Breast epithelium (tissue), 3 donors: Measurements from ENCODE around the gene CBX6.

Experiments
- POLR2A ChIP-seq: fragments of 450-650 bp; IDR thresholded peaks from one replicate; pipeline ENCODE4 v1.6.1; 2016; ENCODE audit warnings: antibody characterized with exemption, mild to moderate bottlenecking, moderate library complexity
- TF ChIP-seq, protein P1 (sequence below), 3 donors: fragments of 450-650 bp; IDR thresholded peaks; one replicate each; pipeline ENCODE4 v1.5.1; 2016 to 2017; ENCODE audit warnings: antibody characterized with exemption in 3 of 3, mild to moderate bottlenecking in 3 of 3, moderate library complexity in 3 of 3

- TF ChIP-seq, protein P1, sequence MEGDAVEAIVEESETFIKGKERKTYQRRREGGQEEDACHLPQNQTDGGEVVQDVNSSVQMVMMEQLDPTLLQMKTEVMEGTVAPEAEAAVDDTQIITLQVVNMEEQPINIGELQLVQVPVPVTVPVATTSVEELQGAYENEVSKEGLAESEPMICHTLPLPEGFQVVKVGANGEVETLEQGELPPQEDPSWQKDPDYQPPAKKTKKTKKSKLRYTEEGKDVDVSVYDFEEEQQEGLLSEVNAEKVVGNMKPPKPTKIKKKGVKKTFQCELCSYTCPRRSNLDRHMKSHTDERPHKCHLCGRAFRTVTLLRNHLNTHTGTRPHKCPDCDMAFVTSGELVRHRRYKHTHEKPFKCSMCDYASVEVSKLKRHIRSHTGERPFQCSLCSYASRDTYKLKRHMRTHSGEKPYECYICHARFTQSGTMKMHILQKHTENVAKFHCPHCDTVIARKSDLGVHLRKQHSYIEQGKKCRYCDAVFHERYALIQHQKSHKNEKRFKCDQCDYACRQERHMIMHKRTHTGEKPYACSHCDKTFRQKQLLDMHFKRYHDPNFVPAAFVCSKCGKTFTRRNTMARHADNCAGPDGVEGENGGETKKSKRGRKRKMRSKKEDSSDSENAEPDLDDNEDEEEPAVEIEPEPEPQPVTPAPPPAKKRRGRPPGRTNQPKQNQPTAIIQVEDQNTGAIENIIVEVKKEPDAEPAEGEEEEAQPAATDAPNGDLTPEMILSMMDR (IDR thresholded peaks at IDR 0.05) = no peak
- no peak for TF ChIP-seq POLR2A
These were observed 44.5 kb downstream of the CBX6 start for GRCh38 chr22:38827510-38827909.
